Inferior parietal cortex (tissue), 1 donor: ENCODE measurements around the gene FRS3.
A peak's percentile ranks its signal among the peaks of the same experiment; 100 is the strongest.

ENCODE experiments used
- DNase-seq: peaks from one replicate; pipeline ENCODE4 v3.0.0-alpha.2; 2016; ENCODE audit errors: extremely low spot score

FRS3 gene

GRCh38 chr6:41728073-41728936 is 51.4 kb downstream of the FRS3 start:
- peak; percentile 13 for DNase-seq

- DNase-seq, result no peak
These were observed 52.0 kb downstream of the FRS3 start for GRCh38 chr6:41727705-41728072.

- DNase-seq, result no peak
These were observed 52.8 kb downstream of the FRS3 start for GRCh38 chr6:41726876-41727275.

GRCh38 chr6:41724586-41725501 is 54.9 kb downstream of the FRS3 start:
- DNase-seq, result no peak

GRCh38 chr6:41724228-41724580 is 55.5 kb downstream of the FRS3 start:
- no peak for DNase-seq

GRCh38 chr6:41723530-41724227 is 56.0 kb downstream of the FRS3 start:
- peak; percentile 33 for DNase-seq

GRCh38 chr6:41722969-41723529 is 56.7 kb downstream of the FRS3 start:
- DNase-seq, result peak; percentile 4

GRCh38 chr6:41721414-41721813 is 58.3 kb downstream of the FRS3 start:
- DNase-seq, result no peak

- no peak for DNase-seq
These were observed 58.9 kb downstream of the FRS3 start for GRCh38 chr6:41720783-41721182.

- DNase-seq, result no peak
These were observed 59.5 kb downstream of the FRS3 start for GRCh38 chr6:41720262-41720620.
